SU-DHL-6 (cell line): ENCODE measurements around the gene DNAI4.

Experiments used
- H2AFZ ChIP-seq: fragments of 200-600 bp; sonication (generic); 2 replicates; pipeline ENCODE4 v1.6.1; 2014; ENCODE audit warnings: low read depth, mild to moderate bottlenecking, moderate library complexity, mixed read lengths, antibody characterized with exemption, low read length; ENCODE audit not compliant: severe bottlenecking
- H3F3A ChIP-seq: fragments of 200-600 bp; shearing (Covaris generic); 2 replicates; pipeline ENCODE4 v1.6.0; 2016; ENCODE audit warnings: antibody characterized with exemption, mild to moderate bottlenecking; ENCODE audit not compliant: insufficient read depth
- H3K27ac ChIP-seq: fragments of 200-600 bp; sonication (generic); 2 replicates; pipeline ENCODE4 v1.5.1; 2016; ENCODE audit warnings: low read depth, mild to moderate bottlenecking, low read length, moderate library complexity, mixed read lengths
- H3K27me3 ChIP-seq: fragments of 200-600 bp; sonication (generic), shearing (Covaris generic); 2 replicates; pipeline ENCODE4 v1.6.0; 2014; ENCODE audit warnings: mild to moderate bottlenecking, low read length
- H3K36me3 ChIP-seq: fragments of 200-600 bp; sonication (generic); 2 replicates; pipeline ENCODE4 v1.6.1; 2014; ENCODE audit warnings: mild to moderate bottlenecking, low read length, mixed read lengths
- H3K4me2 ChIP-seq: fragments of 300-600, 200-600 bp; shearing (Covaris generic), sonication (generic); 2 replicates; pipeline ENCODE4 v1.6.0; 2014; ENCODE audit warnings: low read length, low read depth, mild to moderate bottlenecking; ENCODE audit not compliant: poor library complexity, severe bottlenecking
- H3K4me3 ChIP-seq: fragments of 200-600 bp; sonication (generic); 2 replicates; pipeline ENCODE4 v1.5.1; 2014; ENCODE audit warnings: antibody characterized with exemption, low read length, mild to moderate bottlenecking, mixed read lengths; ENCODE audit not compliant: insufficient read depth, poor library complexity, severe bottlenecking
- H3K79me2 ChIP-seq: fragments of 200-600 bp; sonication (generic); 2 replicates; pipeline ENCODE4 v1.6.1; 2014; ENCODE audit warnings: mild to moderate bottlenecking, low read length, moderate library complexity; ENCODE audit not compliant: insufficient read depth
- H3K9ac ChIP-seq: fragments of 200-600 bp; sonication (generic); 2 replicates; pipeline ENCODE4 v1.7.0; 2014; ENCODE audit warnings: mild to moderate bottlenecking, low read length
- H3K9me2 ChIP-seq: fragments of 200-600 bp; sonication (generic); replicated peaks from 2 replicates; pipeline ENCODE4 v1.6.1; 2014; ENCODE audit warnings: low read length; ENCODE audit not compliant: insufficient read depth
- H3K9me3 ChIP-seq: fragments of 200-600 bp; sonication (generic); 2 replicates; pipeline ENCODE4 v1.6.1; 2014; ENCODE audit warnings: low read length, mixed read lengths; ENCODE audit not compliant: insufficient read depth
- H4K20me1 ChIP-seq: fragments of 200-600 bp; sonication (generic); 2 replicates; pipeline ENCODE4 v1.6.1; 2014; ENCODE audit warnings: low read depth, mild to moderate bottlenecking, antibody characterized with exemption, low read length, moderate library complexity, mixed read lengths
- CTCF ChIP-seq: fragments of 200-600 bp; sonication (generic); IDR thresholded peaks from one replicate; pipeline ENCODE4 v1.5.1; 2017; ENCODE audit warnings: antibody characterized with exemption, mild to moderate bottlenecking, low read length, moderate library complexity; ENCODE audit not compliant: insufficient read depth, poor library complexity, severe bottlenecking
- EZH2phosphoT487 ChIP-seq: fragments of 200-600 bp; sonication (generic), shearing (Covaris generic); conservative IDR thresholded peaks from 2 replicates; pipeline ENCODE4 v1.6.1; 2018; ENCODE audit warnings: mild to moderate bottlenecking, antibody characterized with exemption, low read length, moderate library complexity, mixed read lengths

Gene DNAI4

GRCh38 chr1:66893712-66894111 is 30.9 kb downstream of the DNAI4 start:
- H3K36me3 ChIP-seq, result no peaks in the 10 kb centered on the region
- no peak overlapping the region for H2AFZ ChIP-seq
- no peak for TF ChIP-seq CTCF
- TF ChIP-seq EZH2phosphoT487, result no peak
- no peaks in the 10 kb centered on the region for H4K20me1 ChIP-seq
- no peaks in the 10 kb centered on the region for H3F3A ChIP-seq
- H3K27ac ChIP-seq, result no peak overlapping the region
- no peaks in the 10 kb centered on the region for H3K9me3 ChIP-seq
- H3K9ac ChIP-seq, result no peak overlapping the region
- no peak overlapping the region for H3K4me2 ChIP-seq
- no peaks in the 10 kb centered on the region for H3K79me2 ChIP-seq
- H3K4me3 ChIP-seq, result no peak overlapping the region
- H3K9me2 ChIP-seq, result no peaks in the 10 kb centered on the region
- no peaks in the 10 kb centered on the region for H3K27me3 ChIP-seq

- Histone ChIP-seq H3K79me2 (no peaks in the 10 kb centered on the region), H3K27me3 (no peaks in the 10 kb centered on the region), H2AFZ (no peak overlapping the region), H4K20me1 (no peaks in the 10 kb centered on the region), H3K36me3 (no peaks in the 10 kb centered on the region), H3K9ac (no peak overlapping the region), H3F3A (no peaks in the 10 kb centered on the region), H3K9me2 (no peaks in the 10 kb centered on the region), H3K9me3 (no peaks in the 10 kb centered on the region), H3K27ac (no peak overlapping the region), H3K4me3 (no peak overlapping the region), H3K4me2 (no peak overlapping the region)
- no peak for TF ChIP-seq EZH2phosphoT487
- no peak for TF ChIP-seq CTCF
Observed at GRCh38 chr1:66890621-66891020, 34.0 kb downstream of the DNAI4 start.

- Histone ChIP-seq H2AFZ (no peak overlapping the region), H3K27ac (no peak overlapping the region), H3K4me2 (no peak overlapping the region), H3K27me3 (no peaks in the 10 kb centered on the region), H3F3A (no peaks in the 10 kb centered on the region), H3K79me2 (no peaks in the 10 kb centered on the region), H3K4me3 (no peak overlapping the region), H3K9me3 (no peaks in the 10 kb centered on the region), H3K9me2 (no peaks in the 10 kb centered on the region), H3K9ac (no peak overlapping the region), H3K36me3 (no peaks in the 10 kb centered on the region), H4K20me1 (no peaks in the 10 kb centered on the region)
- TF ChIP-seq EZH2phosphoT487, result no peak
- no peak for TF ChIP-seq CTCF
Observed at GRCh38 chr1:66889030-66889429, 35.6 kb downstream of the DNAI4 start.

- Histone ChIP-seq H3F3A (no peaks in the 10 kb centered on the region), H3K9ac (no peak overlapping the region), H3K79me2 (no peaks in the 10 kb centered on the region), H3K9me3 (peaks cover 3% of the 10 kb centered on the region; the same call in 1 of the 2 replicates), H3K4me3 (no peak overlapping the region), H3K27me3 (no peaks in the 10 kb centered on the region), H3K36me3 (no peaks in the 10 kb centered on the region), H3K9me2 (no peaks in the 10 kb centered on the region), H4K20me1 (no peaks in the 10 kb centered on the region), H3K27ac (no peak overlapping the region), H3K4me2 (no peak overlapping the region), H2AFZ (no peak overlapping the region)
- TF ChIP-seq EZH2phosphoT487 (no peak), CTCF (no peak)
Observed at GRCh38 chr1:66876664-66877063, 48.0 kb downstream of the DNAI4 start.
